ENCODE measurements around the gene TMEM86A. TPM values are rescaled to one million over a fixed set of nuclear protein-coding genes. Genes with fewer than 3 reads are reported as not detected.

The TMEM86A gene
- 1.3 and 1.8 TPM in 2 replicates for total RNA-seq

GRCh38 chr11:18698341-18699268 lies at the start of gene TMEM86A:
Gene TMEM86A (plus strand): TSS chr11:18698779. CDS start chr11:18698887, 108 bp downstream.

GRCh38 chr11:18726040-18726439 lies 27.5 kb downstream of the TMEM86A start, which contains the start of gene IGSF22:
Gene IGSF22 (minus strand): TSS chr11:18726188. CDS start chr11:18724236, 1,952 bp downstream.

Other genes with a start within 250 kb of the TMEM86A start
- not detected in 2 replicates for gene LDHAL6A, start 242.9 kb upstream of the TMEM86A start, total RNA-seq
- gene TSG101, start 171.8 kb upstream of the TMEM86A start, total RNA-seq, result 53.4 and 61.9 TPM in 2 replicates
- gene UEVLD, start 110.0 kb upstream of the TMEM86A start, total RNA-seq, result 32.1 and 34.4 TPM in 2 replicates
- gene MISFA, start 99.0 kb upstream of the TMEM86A start, total RNA-seq, result 0.09 TPM in 1 of 2 replicates, not detected in the other
- 19.0 and 39.8 TPM in 2 replicates for gene SPTY2D1, start 64.4 kb upstream of the TMEM86A start, total RNA-seq
- gene IGSF22, start 27.4 kb downstream of the TMEM86A start, total RNA-seq, result under 0.01 TPM in 1 of 2 replicates, not detected in the other
- gene PTPN5, start 93.0 kb downstream of the TMEM86A start, total RNA-seq, result not detected in 2 replicates
- not detected in 2 replicates for gene MRGPRX1, start 240.6 kb downstream of the TMEM86A start, total RNA-seq